Activated CD4-positive, alpha-beta T cell treated with anti-CD3 and anti-CD28 coated beads, Interleukin-2, amount 10 ng/mL, durations not matched to agents 7 days and 5 days (primary cell): ENCODE measurements around the gene GAA. TPM values are rescaled to one million over a fixed set of nuclear protein-coding genes. Genes with fewer than 3 reads are reported as not detected.

Experiments
- CTCF ChIA-PET: fragments of 350-600 bp; sonication (Branson Sonifier 250); formaldehyde crosslinking; loops from one replicate; lab custom pipeline; 2021; ENCODE audit warnings: antibody characterized with exemption; lab: Charles Lee
- POLR2A ChIA-PET: fragments of 350-600 bp; sonication (Branson Sonifier 250); formaldehyde crosslinking; loops from one replicate; lab custom pipeline; 2021; ENCODE audit warnings: antibody characterized with exemption; lab: Charles Lee
- DNase-seq: peaks from one replicate; pipeline ENCODE4 v3.0.0-alpha.2; 2020
- H3K27ac Mint-ChIP-seq: one replicate; pipeline ENCODE4 v1.8.0; 2021; ENCODE audit warnings: mild to moderate bottlenecking, moderate library complexity, mixed read lengths
- H3K27me3 Mint-ChIP-seq: one replicate; pipeline ENCODE4 v1.8.0; 2021; ENCODE audit warnings: mixed read lengths
- H3K36me3 Mint-ChIP-seq: one replicate; pipeline ENCODE4 v1.8.0; 2021; ENCODE audit warnings: low read depth, mixed read lengths
- H3K4me1 Mint-ChIP-seq: one replicate; pipeline ENCODE4 v1.8.0; 2021; ENCODE audit warnings: mixed read lengths
- H3K4me3 Mint-ChIP-seq: one replicate; pipeline ENCODE4 v1.8.0; 2021; ENCODE audit warnings: mild to moderate bottlenecking, moderate library complexity, mixed read lengths
- H3K9me3 Mint-ChIP-seq: one replicate; pipeline ENCODE4 v1.8.0; 2021; ENCODE audit warnings: mixed read lengths
- total RNA-seq, 2 experiments: library from RNA; stranded (reverse); gene quantifications; one replicate each; pipeline ENCODE4 v1.2.3, GENCODE V29; 2021

GAA gene
- 10 to 100 TPM; 14.7 to 16.3 TPM for total RNA-seq

- Mint-ChIP-seq H3K36me3 (no peaks in the 10 kb centered on the region), H3K9me3 (no peaks in the 10 kb centered on the region), H3K27me3 (peaks cover 4% of the 10 kb centered on the region), H3K4me1 (peaks cover 31% of the 10 kb centered on the region), H3K4me3 (peak within 1 kb of the TSS; percentile 80), H3K27ac (peak within 1 kb of the TSS; percentile 87)
- POLR2A ChIA-PET, result no interaction called here
- DNase-seq, result peak; percentile 87
- CTCF ChIA-PET, result interaction anchor here (0.6 to 1.9 kb wide), 55 partner anchors 9 to 1386 kb away, joined by 3 to 19 read pairs (median 4); partner anchors contain the start of genes CARD14 and CBX4
Measured at GRCh38 chr17:80101011-80101945, at the start of gene GAA. TSS of gene GAA (plus strand) at chr17:80101581. CDS start at chr17:80104587, 3,006 bp downstream.

GRCh38 chr17:80051681-80052080, 49.7 kb upstream of the GAA start:
- Mint-ChIP-seq H3K4me1 (no peaks in the 10 kb centered on the region), H3K36me3 (no peaks in the 10 kb centered on the region), H3K9me3 (no peaks in the 10 kb centered on the region), H3K27me3 (peaks cover 4% of the 10 kb centered on the region), H3K4me3 (no peak overlapping the region), H3K27ac (no peak overlapping the region)
- ChIA-PET CTCF (no interaction called here), POLR2A (no interaction called here)
- DNase-seq, result no peak

- Mint-ChIP-seq H3K27ac (no peak overlapping the region), H3K4me3 (no peak overlapping the region), H3K9me3 (no peaks in the 10 kb centered on the region), H3K4me1 (no peaks in the 10 kb centered on the region), H3K36me3 (no peaks in the 10 kb centered on the region), H3K27me3 (peaks cover 4% of the 10 kb centered on the region)
- ChIA-PET CTCF (no interaction called here), POLR2A (no interaction called here)
- no peak for DNase-seq
Measured at GRCh38 chr17:80053102-80053501, 48.3 kb upstream of the GAA start.

DNA sequence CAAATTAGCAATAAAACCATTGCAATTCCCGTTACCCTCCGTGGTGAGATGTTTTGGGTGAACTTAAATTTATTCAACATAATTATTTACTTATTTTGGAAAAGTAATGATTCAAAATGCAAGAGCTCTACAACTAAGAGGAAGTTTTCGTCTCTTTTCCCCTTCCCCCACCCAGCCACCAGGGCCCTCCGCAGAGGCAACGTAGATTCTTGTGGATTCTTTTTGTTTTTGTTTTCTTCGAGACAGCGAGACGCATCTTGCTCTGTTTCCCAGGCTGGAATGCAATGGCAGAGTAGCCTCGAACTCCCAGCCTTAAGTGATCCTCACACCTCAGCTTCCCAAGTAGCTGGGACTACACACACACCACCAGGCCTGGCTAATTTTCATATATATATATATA, 45.8 kb upstream of the GAA start:
- H3K27ac Mint-ChIP-seq, result no peak overlapping the region
- POLR2A ChIA-PET, result no interaction called here
- no peaks in the 10 kb centered on the region for H3K4me1 Mint-ChIP-seq

GRCh38 chr17:80058311-80058955, 42.9 kb upstream of the GAA start:
- H3K27ac Mint-ChIP-seq, result no peak overlapping the region
- peaks cover 2% of the 10 kb centered on the region for H3K27me3 Mint-ChIP-seq
- H3K36me3 Mint-ChIP-seq, result no peaks in the 10 kb centered on the region
- CTCF ChIA-PET, result interaction anchor here (0.6 to 0.8 kb wide), 2 partner anchors 136 to 289 kb away, joined by 3 to 5 read pairs; no protein-coding TSS in a partner anchor
- no peaks in the 10 kb centered on the region for H3K4me1 Mint-ChIP-seq
- POLR2A ChIA-PET, result no interaction called here
- no peak for DNase-seq
- no peaks in the 10 kb centered on the region for H3K9me3 Mint-ChIP-seq
- no peak overlapping the region for H3K4me3 Mint-ChIP-seq

More for the DNA sequence above, 45.8 kb upstream of the GAA start:
- no peak overlapping the region for H3K4me3 Mint-ChIP-seq
- H3K36me3 Mint-ChIP-seq, result no peaks in the 10 kb centered on the region
- H3K9me3 Mint-ChIP-seq, result no peaks in the 10 kb centered on the region
- no peak for DNase-seq
- peaks cover 4% of the 10 kb centered on the region for H3K27me3 Mint-ChIP-seq
- CTCF ChIA-PET, result no interaction called here

DNA sequence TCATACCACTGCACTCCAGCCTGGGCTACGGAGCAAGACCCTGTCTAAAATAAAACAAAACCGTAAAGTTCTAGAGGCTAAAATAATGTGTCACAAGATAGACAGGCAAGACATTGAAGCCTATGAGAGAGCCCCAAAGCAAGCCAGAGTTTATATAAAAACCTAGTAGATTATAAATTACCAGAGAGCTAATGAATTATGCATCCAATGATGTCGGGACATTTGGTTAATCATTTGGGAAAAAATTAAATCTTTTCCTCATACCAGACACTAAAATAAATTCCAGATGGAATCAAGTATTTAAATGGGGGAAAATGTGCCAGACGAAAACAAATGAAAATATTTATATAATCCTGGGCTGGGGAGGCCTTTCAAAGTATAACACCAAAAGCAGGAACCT, 40.7 kb upstream of the GAA start:
- POLR2A ChIA-PET, result no interaction called here
- no peak for DNase-seq
- Mint-ChIP-seq H3K4me3 (no peak overlapping the region), H3K27me3 (peaks cover 1% of the 10 kb centered on the region), H3K27ac (no peak overlapping the region), H3K9me3 (no peaks in the 10 kb centered on the region), H3K4me1 (no peaks in the 10 kb centered on the region), H3K36me3 (no peaks in the 10 kb centered on the region)
- CTCF ChIA-PET, result no interaction called here

GRCh38 chr17:80061421-80061820, 40.0 kb upstream of the GAA start:
- H3K27ac Mint-ChIP-seq, result no peak overlapping the region
- H3K9me3 Mint-ChIP-seq, result no peaks in the 10 kb centered on the region
- no peaks in the 10 kb centered on the region for H3K27me3 Mint-ChIP-seq
- ChIA-PET POLR2A (no interaction called here), CTCF (no interaction called here)
- H3K4me1 Mint-ChIP-seq, result no peaks in the 10 kb centered on the region
- no peak overlapping the region for H3K4me3 Mint-ChIP-seq
- no peaks in the 10 kb centered on the region for H3K36me3 Mint-ChIP-seq
- no peak for DNase-seq

- Mint-ChIP-seq H3K9me3 (no peaks in the 10 kb centered on the region), H3K36me3 (no peaks in the 10 kb centered on the region), H3K4me3 (no peak overlapping the region), H3K27me3 (no peaks in the 10 kb centered on the region), H3K4me1 (no peaks in the 10 kb centered on the region), H3K27ac (no peak overlapping the region)
- ChIA-PET POLR2A (no interaction called here), CTCF (interaction anchor here (0.5 kb wide), 1 partner anchor 112 kb away, joined by 3 read pairs; no protein-coding TSS in a partner anchor)
- no peak for DNase-seq
Measured at GRCh38 chr17:80063830-80064585, 37.4 kb upstream of the GAA start.

DNA sequence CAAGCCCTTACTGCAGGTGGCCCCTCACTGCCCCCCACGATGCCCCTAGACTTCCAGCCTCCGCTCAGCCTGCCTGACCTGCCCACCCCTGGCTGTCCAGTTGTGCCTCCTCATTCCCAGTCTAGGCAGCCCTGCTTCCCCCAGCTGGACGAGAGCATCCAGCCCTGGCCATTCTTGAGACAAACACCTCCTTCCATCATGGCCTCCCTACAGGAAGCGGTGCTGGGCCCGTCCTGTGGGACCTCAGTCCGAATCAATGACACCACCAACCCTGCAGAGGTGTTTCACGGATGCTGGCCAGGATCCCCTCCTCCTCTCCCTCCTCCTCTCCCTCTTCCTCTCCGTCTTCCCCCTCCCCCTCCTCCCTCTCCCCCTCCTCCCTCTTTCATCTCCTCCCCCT, 36.7 kb upstream of the GAA start:
- Mint-ChIP-seq H3K9me3 (no peaks in the 10 kb centered on the region), H3K4me3 (no peak overlapping the region), H3K27ac (no peak overlapping the region), H3K36me3 (no peaks in the 10 kb centered on the region), H3K27me3 (no peaks in the 10 kb centered on the region), H3K4me1 (peaks cover 3% of the 10 kb centered on the region)
- POLR2A ChIA-PET, result no interaction called here
- CTCF ChIA-PET, result interaction anchor here (0.5 kb wide), 1 partner anchor 113 kb away, joined by 3 read pairs; no protein-coding TSS in a partner anchor
- no peak for DNase-seq

DNA sequence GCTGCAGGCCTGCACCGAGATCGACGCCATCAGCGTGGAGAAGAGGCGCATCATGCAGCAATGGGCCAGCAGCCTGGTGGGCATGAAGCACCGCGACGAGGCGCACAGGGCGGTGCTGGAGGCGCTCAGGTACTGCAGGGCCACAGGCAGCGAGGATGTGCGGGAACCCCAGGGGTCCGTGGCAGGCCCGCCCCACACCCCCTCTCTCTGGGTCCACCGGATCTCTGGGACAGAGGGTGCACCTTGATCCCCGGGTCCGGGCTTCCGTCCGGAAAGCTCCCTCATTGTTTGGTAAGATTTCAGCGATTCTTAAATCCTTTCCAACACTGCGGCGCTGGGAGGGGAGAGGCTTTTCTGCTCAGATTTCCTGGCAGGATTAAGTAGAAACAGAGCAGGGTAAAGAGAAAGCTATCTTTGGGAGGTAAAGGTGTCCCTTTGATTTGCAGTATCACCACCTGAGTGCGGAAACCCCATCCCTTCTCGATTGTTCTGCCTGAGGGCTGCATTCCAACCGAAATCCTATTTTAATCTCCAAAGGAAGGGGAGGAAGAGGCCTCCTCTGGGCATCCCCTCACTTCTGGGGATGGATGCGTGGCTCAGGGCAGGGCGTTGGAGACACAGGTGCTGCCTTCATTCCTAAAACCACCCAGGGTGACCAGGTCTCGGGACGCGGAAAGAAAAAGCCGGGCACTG, 35.8 kb upstream of the GAA start:
- no peaks in the 10 kb centered on the region for H3K36me3 Mint-ChIP-seq
- H3K4me3 Mint-ChIP-seq, result no peak overlapping the region
- no peaks in the 10 kb centered on the region for H3K27me3 Mint-ChIP-seq
- H3K27ac Mint-ChIP-seq, result no peak overlapping the region
- no peak for DNase-seq
- ChIA-PET CTCF (interaction anchor here (0.5 kb wide), 1 partner anchor 568 kb away, joined by 3 read pairs; no protein-coding TSS in a partner anchor), POLR2A (no interaction called here)
- H3K4me1 Mint-ChIP-seq, result peaks cover 5% of the 10 kb centered on the region
- no peaks in the 10 kb centered on the region for H3K9me3 Mint-ChIP-seq

GRCh38 chr17:80067393-80067986, 33.9 kb upstream of the GAA start:
- POLR2A ChIA-PET, result no interaction called here
- no peak overlapping the region for H3K27ac Mint-ChIP-seq
- no peaks in the 10 kb centered on the region for H3K27me3 Mint-ChIP-seq
- CTCF ChIA-PET, result no interaction called here
- peaks cover 21% of the 10 kb centered on the region for H3K4me1 Mint-ChIP-seq
- H3K9me3 Mint-ChIP-seq, result no peaks in the 10 kb centered on the region
- no peak overlapping the region for H3K4me3 Mint-ChIP-seq
- no peaks in the 10 kb centered on the region for H3K36me3 Mint-ChIP-seq
- no peak for DNase-seq
